ENCODE data around the gene PI4KB.

GRCh38 chr1:151267760-151268159 is 59.5 kb downstream of the PI4KB start:
- no peak for TF ChIP-seq SP1 (IDR thresholded peaks at IDR 0.05; ENCODE audit: low read depth)
- TF ChIP-seq CTCF (IDR thresholded peaks at IDR 0.05 in 2 of 3, conservative IDR thresholded peaks at IDR 0.05 in 1 of 3; ENCODE audit: borderline replicate concordance in 1 of 3, insufficient read depth in 1 of 3, low read depth in 2 of 3, low read length in 2 of 3), result no peak
- TF ChIP-seq MAX (IDR thresholded peaks at IDR 0.05), result no peak
- no peak for TF ChIP-seq POLR2A (IDR thresholded peaks at IDR 0.05; ENCODE audit: borderline replicate concordance, extremely low read depth, insufficient read depth, insufficient read length)
- no peak for TF ChIP-seq SIN3A (IDR thresholded peaks at IDR 0.05; ENCODE audit: low read depth)
- TF ChIP-seq EZH2 (IDR thresholded peaks at IDR 0.05), result no peak
- no peak for TF ChIP-seq EZH2phosphoT487 (IDR thresholded peaks at IDR 0.05; ENCODE audit: borderline replicate concordance)

Measured in HCT116 (cell line).